HG02798 (cell line): ENCODE measurements around the gene KIAA0930.

Experiments used
- ATAC-seq: cut with Tn5 transposase; IDR thresholded peaks from one replicate; pipeline ENCODE4 v1.9.1; 2021; ENCODE audit warnings: mild to moderate bottlenecking; ENCODE audit not compliant: unreplicated experiment, poor library complexity

Gene KIAA0930

GRCh38 chr22:45155050-45155840 lies 85.4 kb downstream of the KIAA0930 start:
- ATAC-seq: no peak

GRCh38 chr22:45154383-45154782 lies 86.3 kb downstream of the KIAA0930 start:
- no peak for ATAC-seq

- ATAC-seq: no peak
These were observed 89.2 kb downstream of the KIAA0930 start for GRCh38 chr22:45151503-45151902.

- no peak for ATAC-seq
These were observed 90.6 kb downstream of the KIAA0930 start for GRCh38 chr22:45150139-45150538.

GRCh38 chr22:45149671-45150070 lies 91.0 kb downstream of the KIAA0930 start:
- no peak for ATAC-seq

- ATAC-seq: no peak
These were observed 95.8 kb downstream of the KIAA0930 start for GRCh38 chr22:45144916-45145315.

- no peak for ATAC-seq
These were observed 98.3 kb downstream of the KIAA0930 start for GRCh38 chr22:45142376-45142775.
